GM10248 (cell line): ENCODE results near the gene KCND2.
"Not testable (repeated sequence)": the region's sequence is repeated elsewhere in the genome, so short reads cannot be mapped to it uniquely, and the experiment has no call there.

Source experiments
- CTCF ChIA-PET: fragments of 300-600 bp; sonication (Branson Sonifier 250); formaldehyde crosslinking; extraction: SDS; loops from one replicate; lab custom pipeline; 2021; ENCODE audit warnings: antibody characterized with exemption; lab: Yijun Ruan, JAX
- POLR2A ChIA-PET: fragments of 350-650 bp; sonication (Branson Sonifier 250); formaldehyde crosslinking; extraction: SDS; loops from one replicate; lab custom pipeline; 2020; ENCODE audit warnings: antibody characterized with exemption; lab: Yijun Ruan, JAX
- DNase-seq: peaks from one replicate; pipeline ENCODE4 v3.0.0; 2012; ENCODE audit errors: extremely low spot score
- CTCF ChIP-seq: IDR thresholded peaks from 2 replicates; pipeline ENCODE4 v1.5.1; 2012; ENCODE audit warnings: mild to moderate bottlenecking, low read depth; ENCODE audit errors: extremely low read depth, missing control alignments, control extremely low read depth

KCND2 gene

GRCh38 chr7:120677535-120677934, 404.6 kb downstream of the KCND2 start:
- no peak for DNase-seq
- POLR2A ChIA-PET, result no interaction called here
- CTCF ChIA-PET, result interaction anchor here (0.6 to 0.8 kb wide), 2 partner anchors 10 to 16 kb away, joined by 3 to 5 read pairs; no protein-coding TSS in a partner anchor
- no peak for TF ChIP-seq CTCF

- no peak for TF ChIP-seq CTCF
- no peak for DNase-seq
- CTCF ChIA-PET, result no interaction called here
- POLR2A ChIA-PET, result no interaction called here
Measured at GRCh38 chr7:120680985-120681384, 408.0 kb downstream of the KCND2 start.

- ChIA-PET CTCF (interaction anchor here (0.6 to 1.3 kb wide), 3 partner anchors 9 to 15 kb away, joined by 3 to 4 read pairs (median 3); no protein-coding TSS in a partner anchor), POLR2A (no interaction called here)
- TF ChIP-seq CTCF, result no peak
- DNase-seq, result no peak
Measured at GRCh38 chr7:120684463-120684862, 411.5 kb downstream of the KCND2 start.

- TF ChIP-seq CTCF, result no peak
- CTCF ChIA-PET, result no interaction called here
- no peak for DNase-seq
- POLR2A ChIA-PET, result no interaction called here
Measured at GRCh38 chr7:120691915-120692314, 418.9 kb downstream of the KCND2 start.

- CTCF ChIA-PET, result interaction anchor here (1.1 to 1.8 kb wide), 2 partner anchors 12 to 14 kb away, joined by 3 to 4 read pairs; no protein-coding TSS in a partner anchor
- DNase-seq, result no peak
Measured at GRCh38 chr7:120695848-120696247, 422.9 kb downstream of the KCND2 start.

GRCh38 chr7:120700796-120701195, 427.8 kb downstream of the KCND2 start:
- no peak for DNase-seq
- no peak for TF ChIP-seq CTCF
- ChIA-PET CTCF (interaction anchor here (1.1 to 1.9 kb wide), 7 partner anchors 9 to 65 kb away, joined by 3 to 9 read pairs (median 4); no protein-coding TSS in a partner anchor), POLR2A (no interaction called here)

More at GRCh38 chr7:120695848-120696247, 422.9 kb downstream of the KCND2 start:
- no peak for TF ChIP-seq CTCF
- POLR2A ChIA-PET, result no interaction called here

- POLR2A ChIA-PET, DNase-seq: not testable (repeated sequence)
- CTCF ChIA-PET, result interaction anchor here (1.8 to 1.9 kb wide), 2 partner anchors 23 to 67 kb away, joined by 4 to 5 read pairs; no protein-coding TSS in a partner anchor
Measured at GRCh38 chr7:120702408-120702807, 429.4 kb downstream of the KCND2 start.
